ENCODE measurements around the gene TBX2.
"Not testable (repeated sequence)": the region's sequence is repeated elsewhere in the genome, so short reads cannot be mapped to it uniquely, and the experiment has no call there.

TBX2 gene

GRCh38 chr17:61429274-61429673 lies 29.6 kb downstream of the TBX2 start:
- TF ChIP-seq CTCF (conservative IDR thresholded peaks at IDR 0.05; ENCODE audit: low read depth, low read length), result no peak
- no peak overlapping the region for H3K4me3 ChIP-seq (ENCODE audit: low read depth, low read length)
- DNase-seq (ENCODE audit: low read depth), result no peak

GRCh38 chr17:61429831-61430230 lies 30.2 kb downstream of the TBX2 start:
- DNase-seq (ENCODE audit: low read depth); H3K4me3 ChIP-seq (ENCODE audit: low read depth, low read length): not testable (repeated sequence)

- TF ChIP-seq CTCF (conservative IDR thresholded peaks at IDR 0.05; ENCODE audit: low read depth, low read length), result no peak
- DNase-seq (ENCODE audit: low read depth), result peak; percentile 90
- H3K4me3 ChIP-seq (ENCODE audit: low read depth, low read length), result no peak overlapping the region
These were observed 32.1 kb downstream of the TBX2 start for GRCh38 chr17:61431594-61432311.

- H3K4me3 ChIP-seq (ENCODE audit: low read depth, low read length), result no peak overlapping the region
- no peak for DNase-seq (ENCODE audit: low read depth)
- no peak for TF ChIP-seq CTCF (conservative IDR thresholded peaks at IDR 0.05; ENCODE audit: low read depth, low read length)
These were observed 36.6 kb downstream of the TBX2 start for GRCh38 chr17:61436273-61436672.

- TF ChIP-seq CTCF (conservative IDR thresholded peaks at IDR 0.05; ENCODE audit: low read depth, low read length), result no peak
- no peak for DNase-seq (ENCODE audit: low read depth)
- no peak overlapping the region for H3K4me3 ChIP-seq (ENCODE audit: low read depth, low read length)
These were observed 37.5 kb downstream of the TBX2 start for GRCh38 chr17:61436995-61437704.

GRCh38 chr17:61440697-61441096 lies 41.1 kb downstream of the TBX2 start:
- TF ChIP-seq CTCF (conservative IDR thresholded peaks at IDR 0.05; ENCODE audit: low read depth, low read length), result no peak
- DNase-seq (ENCODE audit: low read depth), result no peak
- H3K4me3 ChIP-seq (ENCODE audit: low read depth, low read length), result no peak overlapping the region

- H3K4me3 ChIP-seq (ENCODE audit: low read depth, low read length); DNase-seq (ENCODE audit: low read depth): not testable (repeated sequence)
These were observed 41.9 kb downstream of the TBX2 start for GRCh38 chr17:61441507-61441906.

GRCh38 chr17:61442136-61442775 lies 42.6 kb downstream of the TBX2 start:
- H3K4me3 ChIP-seq (ENCODE audit: low read depth, low read length), result no peak overlapping the region
- no peak for TF ChIP-seq CTCF (conservative IDR thresholded peaks at IDR 0.05; ENCODE audit: low read depth, low read length)
- no peak for DNase-seq (ENCODE audit: low read depth)

All from choroid plexus epithelial cell (primary cell).